Mesenchymal stem cell (in vitro differentiated cells and primary cell): ENCODE measurements around the gene CREB3L1.

Source experiments
- DNase-seq: peaks from one replicate; pipeline ENCODE4 v3.0.0-alpha.2; 2013
- H2AFZ ChIP-seq: one replicate; pipeline ENCODE4 v1.6.1; 2013; ENCODE audit warnings: low read depth, mild to moderate bottlenecking, control low read depth, inconsistent platforms, low read length, moderate library complexity
- H2AK5ac ChIP-seq: 2 replicates; pipeline ENCODE4 v1.6.1; 2013; ENCODE audit warnings: low read length, moderate library complexity, mild to moderate bottlenecking, inconsistent platforms; ENCODE audit not compliant: severe bottlenecking
- H2BK120ac ChIP-seq: one replicate; pipeline ENCODE4 v1.6.1; 2013; ENCODE audit warnings: low read depth, mild to moderate bottlenecking, inconsistent platforms, low read length, moderate library complexity
- H2BK12ac ChIP-seq, 2 experiments: one replicate each; pipeline ENCODE4 v1.6.1; 2013; ENCODE audit warnings: inconsistent platforms in 2 of 2, low read length in 2 of 2, mild to moderate bottlenecking in 2 of 2, moderate library complexity in 2 of 2, control low read depth in 1 of 2
- H2BK15ac ChIP-seq: one replicate; pipeline ENCODE4 v1.6.1; 2013; ENCODE audit warnings: mild to moderate bottlenecking, low read depth, inconsistent platforms; ENCODE audit not compliant: poor library complexity, severe bottlenecking
- H2BK5ac ChIP-seq: 2 replicates; pipeline ENCODE4 v1.6.1; 2013; ENCODE audit warnings: low read depth, mild to moderate bottlenecking, low read length, control low read depth, inconsistent platforms; ENCODE audit not compliant: poor library complexity, severe bottlenecking
- H3K14ac ChIP-seq, 2 experiments: one replicate each; pipeline ENCODE4 v1.6.1; 2013; ENCODE audit warnings: inconsistent platforms in 2 of 2, low read length in 2 of 2, control low read depth in 1 of 2, mild to moderate bottlenecking in 1 of 2, moderate library complexity in 1 of 2
- H3K18ac ChIP-seq, 2 experiments: one replicate each; pipeline ENCODE4 v1.6.1; 2013; ENCODE audit warnings: inconsistent platforms in 2 of 2, low read length in 2 of 2, control low read depth in 1 of 2, low read depth in 1 of 2, mild to moderate bottlenecking in 1 of 2
- H3K23ac ChIP-seq, 2 experiments: one replicate each; pipeline ENCODE4 v1.6.1; 2013; ENCODE audit warnings: inconsistent platforms in 2 of 2, low read length in 2 of 2, mild to moderate bottlenecking in 2 of 2, moderate library complexity in 2 of 2, control low read depth in 1 of 2
- H3K27ac ChIP-seq: 2 replicates; pipeline ENCODE4 v1.5.1; 2013; ENCODE audit warnings: mild to moderate bottlenecking, moderate library complexity, low read length, control low read depth, inconsistent platforms; ENCODE audit not compliant: poor library complexity, severe bottlenecking
- H3K27me3 ChIP-seq, 2 experiments: 2 replicates each; pipeline versions ENCODE4 v1.6.1 to v1.7.0; 2013; ENCODE audit warnings: low read length in 2 of 2, mild to moderate bottlenecking in 2 of 2, moderate library complexity in 2 of 2, control low read depth in 1 of 2, inconsistent platforms in 1 of 2; ENCODE audit not compliant: control insufficient read depth in 1 of 2, insufficient read depth in 1 of 2
- H3K36me3 ChIP-seq, 2 experiments: 2 replicates each; pipeline versions ENCODE4 v1.6.1 to v1.7.0; 2013; ENCODE audit warnings: low read length in 2 of 2, control low read depth in 1 of 2, inconsistent platforms in 1 of 2, low read depth in 1 of 2, mild to moderate bottlenecking in 1 of 2; ENCODE audit not compliant: insufficient read depth in 2 of 2, control insufficient read depth in 1 of 2
- H3K4ac ChIP-seq, 2 experiments: one replicate each; pipeline ENCODE4 v1.6.1; 2013; ENCODE audit warnings: inconsistent platforms in 2 of 2, low read length in 2 of 2, mild to moderate bottlenecking in 2 of 2, moderate library complexity in 2 of 2, control low read depth in 1 of 2, low read depth in 1 of 2
- H3K4me1 ChIP-seq: 2 replicates; pipeline ENCODE4 v1.6.1; 2013; ENCODE audit warnings: low read depth, low read length, control low read depth; ENCODE audit not compliant: control insufficient read depth, insufficient read depth
- H3K4me2 ChIP-seq: 2 replicates; pipeline ENCODE4 v1.6.1; 2013; ENCODE audit warnings: low read length, mild to moderate bottlenecking, inconsistent platforms; ENCODE audit not compliant: poor library complexity, severe bottlenecking
- H3K4me3 ChIP-seq, 2 experiments: 2 replicates each; pipeline versions ENCODE4 v1.5.1 to v1.7.0; 2013; ENCODE audit warnings: low read length in 2 of 2, mild to moderate bottlenecking in 2 of 2, control low read depth in 1 of 2, low read depth in 1 of 2; ENCODE audit not compliant: insufficient read depth in 1 of 2
- H3K79me1 ChIP-seq: replicated peaks from 2 replicates; pipeline ENCODE4 v1.6.1; 2013; ENCODE audit warnings: mild to moderate bottlenecking, control low read depth, low read length, inconsistent platforms; ENCODE audit not compliant: poor library complexity, severe bottlenecking
- H3K9ac ChIP-seq: 2 replicates; pipeline ENCODE4 v1.7.0; 2013; ENCODE audit warnings: mild to moderate bottlenecking, low read length, moderate library complexity
- H3K9me3 ChIP-seq: 2 replicates; pipeline ENCODE4 v1.7.0; 2013; ENCODE audit warnings: mild to moderate bottlenecking, low read length; ENCODE audit not compliant: control insufficient read depth
- H4K8ac ChIP-seq: one replicate; pipeline ENCODE4 v1.6.1; 2013; ENCODE audit warnings: inconsistent platforms, mild to moderate bottlenecking, low read length, moderate library complexity
- H4K91ac ChIP-seq: one replicate; pipeline ENCODE4 v1.6.1; 2013; ENCODE audit warnings: mild to moderate bottlenecking, low read length, inconsistent platforms
- WGBS: methylation state at CpG from one replicate; pipeline ENCODE4 v1.1.7; 2013; ENCODE audit warnings: mixed read lengths; 5-methylcytosine and 5-hydroxymethylcytosine counted together

The CREB3L1 gene

DNA sequence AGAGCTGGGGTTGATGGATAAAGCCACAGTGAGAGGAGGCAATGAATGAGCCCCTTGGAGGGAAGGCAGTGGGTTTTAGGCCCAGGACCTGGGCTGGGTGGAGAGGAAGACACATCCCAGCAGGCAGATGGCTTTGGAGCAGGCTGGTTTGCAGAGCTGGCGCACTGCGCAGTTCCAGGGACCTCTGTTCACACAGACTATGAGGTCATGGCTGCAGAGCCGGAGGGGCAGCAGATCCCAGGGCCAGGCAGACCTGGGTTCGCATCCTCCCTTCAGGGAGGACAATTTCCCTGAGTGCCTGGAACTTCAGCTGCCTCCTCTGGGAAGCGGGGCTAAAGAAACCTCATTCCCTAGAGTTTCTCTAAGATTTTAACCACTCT lies 41.6 kb downstream of the CREB3L1 start:
- peaks cover 10% of the 10 kb centered on the region for H3K79me1 ChIP-seq
- H2BK120ac ChIP-seq, result no peak overlapping the region
- H3K9ac ChIP-seq, result no peak overlapping the region
- no peak overlapping the region for H2AK5ac ChIP-seq
- no peak overlapping the region for H2BK5ac ChIP-seq
- H3K23ac ChIP-seq, result no peak overlapping the region
- H3K36me3 ChIP-seq, result peaks cover 80 to 86% of the 10 kb centered on the region in 2 experiments
- no peak overlapping the region for H3K14ac ChIP-seq
- H3K27me3 ChIP-seq, result no peaks in the 10 kb centered on the region
- no peaks in the 10 kb centered on the region for H3K4me1 ChIP-seq
- H2AFZ ChIP-seq, result no peak overlapping the region
- H4K91ac ChIP-seq, result no peak overlapping the region
- no peak overlapping the region for H3K27ac ChIP-seq
- no peak overlapping the region for H3K4ac ChIP-seq
- no peak overlapping the region for H2BK15ac ChIP-seq
- no peak for DNase-seq
- H3K9me3 ChIP-seq, result no peaks in the 10 kb centered on the region
- no peak overlapping the region for H3K18ac ChIP-seq
- H3K4me2 ChIP-seq, result no peak overlapping the region
- H2BK12ac ChIP-seq, result no peak overlapping the region
- no peak overlapping the region for H4K8ac ChIP-seq
- no peak overlapping the region for H3K4me3 ChIP-seq
- WGBS, result 100% methylated on average over 4 of the region's 5 CpGs

DNA sequence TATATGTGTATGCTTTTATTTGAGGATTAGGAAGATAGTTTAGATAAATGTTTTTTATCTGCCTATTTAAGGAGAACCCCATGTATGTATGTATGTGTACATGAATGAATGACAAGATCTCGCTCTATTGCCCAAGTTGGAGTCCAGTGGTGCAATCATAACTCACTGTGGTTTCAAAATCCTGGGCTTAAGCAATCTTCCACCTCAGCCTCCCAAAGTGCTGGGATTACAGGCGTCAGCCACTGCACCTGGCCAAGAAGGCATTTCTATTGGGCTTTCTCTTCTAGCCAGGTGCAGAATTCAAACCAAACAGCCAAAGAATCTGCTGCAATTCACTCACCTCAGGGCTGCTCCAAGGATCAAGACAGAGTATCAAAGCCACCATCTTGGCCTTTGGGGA lies 44.3 kb downstream of the CREB3L1 start:
- WGBS, result 95% methylated on average over 2 of the region's 2 CpGs

GRCh38 chr11:46322759-46323158 lies 45.3 kb downstream of the CREB3L1 start:
- Histone ChIP-seq H3K4ac (no peak overlapping the region), H3K4me2 (no peak overlapping the region), H3K4me1 (no peaks in the 10 kb centered on the region), H2BK5ac (no peak overlapping the region), H4K8ac (no peak overlapping the region), H2AFZ (no peak overlapping the region), H2BK12ac (no peak overlapping the region), H3K14ac (no peak overlapping the region), H4K91ac (no peak overlapping the region), H3K18ac (no peak overlapping the region), H3K4me3 (no peak overlapping the region), H2BK120ac (no peak overlapping the region), H3K23ac (no peak overlapping the region), H2BK15ac (no peak overlapping the region), H3K27ac (no peak overlapping the region), H3K9ac (no peak overlapping the region), H3K9me3 (no peaks in the 10 kb centered on the region), H3K79me1 (peaks cover 3% of the 10 kb centered on the region), H2AK5ac (no peak overlapping the region), H3K27me3 (no peaks in the 10 kb centered on the region), H3K36me3 (peaks cover 52 to 56% of the 10 kb centered on the region in 2 experiments)
- WGBS, result 95% methylated on average over 6 of the region's 6 CpGs
- DNase-seq, result no peak

More for the DNA sequence above, 44.3 kb downstream of the CREB3L1 start:
- no peak overlapping the region for H2AK5ac ChIP-seq
- no peaks in the 10 kb centered on the region for H3K9me3 ChIP-seq
- H3K18ac ChIP-seq, result no peak overlapping the region
- H3K36me3 ChIP-seq, result peaks cover 62 to 66% of the 10 kb centered on the region in 2 experiments
- H3K4me3 ChIP-seq, result no peak overlapping the region
- H4K91ac ChIP-seq, result no peak overlapping the region
- H2AFZ ChIP-seq, result no peak overlapping the region
- H3K27ac ChIP-seq, result no peak overlapping the region
- H3K4me1 ChIP-seq, result no peaks in the 10 kb centered on the region
- H3K14ac ChIP-seq, result no peak overlapping the region
- no peak overlapping the region for H2BK15ac ChIP-seq
- DNase-seq, result no peak
- no peak overlapping the region for H3K4ac ChIP-seq
- H3K23ac ChIP-seq, result no peak overlapping the region
- H3K9ac ChIP-seq, result no peak overlapping the region
- no peak overlapping the region for H4K8ac ChIP-seq
- no peak overlapping the region for H2BK5ac ChIP-seq
- H3K79me1 ChIP-seq, result peaks cover 5% of the 10 kb centered on the region
- no peaks in the 10 kb centered on the region for H3K27me3 ChIP-seq
- no peak overlapping the region for H3K4me2 ChIP-seq
- no peak overlapping the region for H2BK12ac ChIP-seq
- no peak overlapping the region for H2BK120ac ChIP-seq

DNA sequence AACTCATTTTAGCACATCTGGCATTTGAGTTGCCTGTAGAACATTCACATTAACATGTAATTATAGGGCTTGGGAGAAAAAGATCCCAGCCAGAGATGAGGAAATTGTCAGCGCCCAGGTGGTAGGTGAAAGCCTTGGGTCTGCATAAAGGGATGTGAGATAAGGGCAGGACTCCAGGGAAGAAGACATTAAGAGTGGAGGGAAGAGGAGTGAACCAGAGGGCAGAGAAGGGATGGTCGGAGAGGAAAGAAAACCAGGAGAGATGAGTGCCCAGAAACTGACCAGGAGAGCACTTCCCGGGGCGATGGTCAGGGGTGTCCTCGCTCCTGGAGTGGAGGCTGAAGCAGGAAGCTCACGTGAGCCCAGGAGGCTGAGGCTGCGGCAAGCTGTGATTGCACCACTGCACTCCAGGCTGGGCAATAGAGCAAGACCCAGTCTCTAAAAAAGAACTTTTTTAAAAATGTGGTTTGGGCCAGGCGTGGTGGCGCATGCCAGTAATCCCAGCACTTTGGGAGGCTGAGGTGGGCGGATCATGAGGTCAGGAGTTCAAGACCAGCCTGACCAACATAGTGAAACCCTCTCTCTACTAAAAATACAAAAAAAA lies 49.5 kb downstream of the CREB3L1 start:
- Histone ChIP-seq H3K79me1 (no peaks in the 10 kb centered on the region), H4K8ac (no peak overlapping the region), H3K36me3 (peaks cover 12 to 19% of the 10 kb centered on the region in 2 experiments), H2BK120ac (no peak overlapping the region), H3K27me3 (peaks cover 27% of the 10 kb centered on the region in 2 experiments), H2AFZ (no peak overlapping the region), H2BK15ac (no peak overlapping the region), H3K27ac (no peak overlapping the region), H3K9me3 (no peaks in the 10 kb centered on the region), H2BK5ac (no peak overlapping the region), H3K4me2 (no peak overlapping the region), H3K18ac (no peak overlapping the region), H3K4me3 (no peak overlapping the region), H2AK5ac (no peak overlapping the region), H3K4me1 (peaks cover 3% of the 10 kb centered on the region), H2BK12ac (no peak overlapping the region), H3K23ac (no peak overlapping the region), H3K14ac (no peak overlapping the region), H3K9ac (no peak overlapping the region), H3K4ac (no peak overlapping the region), H4K91ac (no peak overlapping the region)
- WGBS, result 85% methylated on average over 10 of the region's 10 CpGs
- DNase-seq, result no peak
